ENCODE results near the gene MDC1. TPM values are rescaled to one million over a fixed set of nuclear protein-coding genes. Genes with fewer than 3 reads are reported as not detected.

MDC1 gene
- total and polyA plus RNA-seq, 2 of the 13 experiments (the other 11 are each of a cell fraction or from before 2014, with no cell fraction given), result 8.4 to 14.0 TPM

DNA sequence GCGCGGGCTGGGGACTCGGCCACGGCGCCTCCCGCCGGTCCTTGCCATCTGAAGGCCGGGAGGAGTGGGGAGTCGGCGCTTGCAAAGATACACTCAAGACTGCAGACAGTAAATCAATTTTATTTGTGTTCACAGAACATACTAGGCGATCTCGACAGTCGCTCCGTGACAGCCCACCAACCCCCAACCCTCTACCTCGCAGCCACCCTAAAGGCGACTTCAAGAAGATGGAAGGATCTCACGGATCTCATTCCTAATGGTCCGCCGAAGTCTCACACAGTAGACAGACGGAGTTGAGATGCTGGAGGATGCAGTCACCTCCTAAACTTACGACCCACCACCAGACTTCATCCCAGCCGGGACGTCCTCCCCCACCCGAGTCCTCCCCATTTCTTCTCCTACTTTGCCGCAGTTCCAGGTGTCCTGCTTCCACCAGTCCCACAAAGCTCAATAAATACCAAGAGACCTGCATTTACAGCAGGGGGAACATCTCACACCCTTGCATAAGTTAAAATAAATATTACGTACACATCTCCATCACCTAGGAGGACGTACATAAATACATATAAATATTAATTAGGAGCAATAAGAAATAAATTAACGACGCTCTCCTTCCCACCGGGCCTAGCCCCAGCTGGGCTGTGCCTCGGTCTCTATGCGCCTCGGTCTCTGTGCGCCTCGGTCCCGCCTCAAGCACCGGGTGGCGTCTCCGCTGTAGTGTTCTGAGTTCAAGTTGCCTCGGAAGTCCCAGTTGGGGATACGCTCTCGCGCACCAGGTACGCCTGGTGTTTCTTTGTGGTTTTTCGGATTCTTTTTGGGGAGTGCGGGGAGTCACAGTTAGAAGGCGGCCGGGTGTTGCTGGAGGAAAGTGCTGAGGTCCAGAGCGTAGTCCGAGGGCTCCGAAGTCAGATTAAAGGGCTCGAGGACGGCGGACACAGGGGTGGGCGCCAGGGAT lies 26.3 kb upstream of the MDC1 start (continued):
- TF ChIP-seq, protein P1, sequence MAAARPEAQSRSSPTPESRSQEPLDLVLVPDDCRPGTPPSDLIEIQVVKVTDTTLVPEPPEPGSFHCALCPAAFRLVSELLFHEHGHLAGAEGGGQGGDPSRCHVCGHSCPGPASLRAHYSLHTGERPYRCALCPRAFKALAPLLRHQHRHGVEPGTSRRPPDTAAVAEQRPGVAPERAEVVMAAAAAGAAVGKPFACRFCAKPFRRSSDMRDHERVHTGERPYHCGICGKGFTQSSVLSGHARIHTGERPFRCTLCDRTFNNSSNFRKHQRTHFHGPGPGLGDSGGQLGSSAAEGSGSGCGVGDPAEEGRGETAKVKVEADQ (CRISPR knock-in tag; IDR thresholded peaks at IDR 0.05; ENCODE audit: borderline replicate concordance), result no peak
- TF ChIP-seq SUZ12 (IDR thresholded peaks at IDR 0.05; ENCODE audit: low read depth, low read length) (no peak), ZBTB14 (CRISPR knock-in tag; IDR thresholded peaks at IDR 0.05) (no peak), ZNF256 (CRISPR knock-in tag; conservative IDR thresholded peaks at IDR 0.05) (no peak), ATAD3A (CRISPR knock-in tag; IDR thresholded peaks at IDR 0.05) (no peak), HNRNPH1 (optimal IDR thresholded peaks at IDR 0.05; ENCODE audit: low read depth, low read length) (peak; percentile 20), ZNF484 (CRISPR knock-in tag; IDR thresholded peaks at IDR 0.05; ENCODE audit: borderline replicate concordance, low read depth) (0 out of 2 replicates have a peak, but pooled peaks have one; percentile 59), SP1 (IDR thresholded peaks at IDR 0.05) (no peak), SP1 (CRISPR knock-in tag; IDR thresholded peaks at IDR 0.05) (no peak; the same call in 1 of the 2 replicates), ZFYVE20 (CRISPR knock-in tag; IDR thresholded peaks at IDR 0.05; ENCODE audit: borderline replicate concordance, low read depth) (no peak; the same call in 1 of the 2 replicates), FOXC1 (CRISPR knock-in tag; IDR thresholded peaks at IDR 0.05; ENCODE audit: borderline replicate concordance) (0 out of 2 replicates have a peak, but pooled peaks have one; percentile 35), ZBTB3 (CRISPR knock-in tag; IDR thresholded peaks at IDR 0.05; ENCODE audit: borderline replicate concordance, low read depth) (no peak; the same call in 1 of the 2 replicates), HOXA7 (CRISPR knock-in tag; IDR thresholded peaks at IDR 0.05) (no peak), NFKB2 (CRISPR knock-in tag; IDR thresholded peaks at IDR 0.05; ENCODE audit: borderline replicate concordance) (no peak; the same call in 1 of the 2 replicates), ZNF609 (CRISPR knock-in tag; IDR thresholded peaks at IDR 0.05; ENCODE audit: borderline replicate concordance) (no peak), RCOR2 (CRISPR knock-in tag; IDR thresholded peaks at IDR 0.05) (no peak), RFX5 (IDR thresholded peaks at IDR 0.05; ENCODE audit: low read depth, low read length) (no peak), RARA (CRISPR knock-in tag; IDR thresholded peaks at IDR 0.05) (no peak)
- TF ChIP-seq, protein P2, sequence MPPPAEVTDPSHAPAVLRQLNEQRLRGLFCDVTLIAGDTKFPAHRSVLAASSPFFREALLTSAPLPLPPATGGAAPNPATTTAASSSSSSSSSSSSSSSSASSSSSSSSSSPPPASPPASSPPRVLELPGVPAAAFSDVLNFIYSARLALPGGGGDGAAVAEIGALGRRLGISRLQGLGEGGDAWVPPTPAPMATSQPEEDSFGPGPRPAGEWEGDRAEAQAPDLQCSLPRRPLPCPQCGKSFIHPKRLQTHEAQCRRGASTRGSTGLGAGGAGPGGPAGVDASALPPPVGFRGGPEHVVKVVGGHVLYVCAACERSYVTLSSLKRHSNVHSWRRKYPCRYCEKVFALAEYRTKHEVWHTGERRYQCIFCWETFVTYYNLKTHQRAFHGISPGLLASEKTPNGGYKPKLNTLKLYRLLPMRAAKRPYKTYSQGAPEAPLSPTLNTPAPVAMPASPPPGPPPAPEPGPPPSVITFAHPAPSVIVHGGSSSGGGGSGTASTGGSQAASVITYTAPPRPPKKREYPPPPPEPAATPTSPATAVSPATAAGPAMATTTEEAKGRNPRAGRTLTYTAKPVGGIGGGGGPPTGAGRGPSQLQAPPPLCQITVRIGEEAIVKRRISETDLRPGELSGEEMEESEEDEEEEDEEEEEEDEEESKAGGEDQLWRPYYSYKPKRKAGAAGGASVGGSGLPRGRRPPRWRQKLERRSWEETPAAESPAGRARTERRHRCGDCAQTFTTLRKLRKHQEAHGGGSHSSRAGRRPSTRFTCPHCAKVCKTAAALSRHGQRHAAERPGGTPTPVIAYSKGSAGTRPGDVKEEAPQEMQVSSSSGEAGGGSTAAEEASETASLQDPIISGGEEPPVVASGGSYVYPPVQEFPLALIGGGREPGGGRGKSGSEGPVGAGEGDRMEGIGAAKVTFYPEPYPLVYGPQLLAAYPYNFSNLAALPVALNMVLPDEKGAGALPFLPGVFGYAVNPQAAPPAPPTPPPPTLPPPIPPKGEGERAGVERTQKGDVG (CRISPR knock-in tag; IDR thresholded peaks at IDR 0.05; ENCODE audit: borderline replicate concordance), result no peak

Measured in HepG2 (cell line).